Measurements from ENCODE around the gene IQCK.

The IQCK gene

DNA sequence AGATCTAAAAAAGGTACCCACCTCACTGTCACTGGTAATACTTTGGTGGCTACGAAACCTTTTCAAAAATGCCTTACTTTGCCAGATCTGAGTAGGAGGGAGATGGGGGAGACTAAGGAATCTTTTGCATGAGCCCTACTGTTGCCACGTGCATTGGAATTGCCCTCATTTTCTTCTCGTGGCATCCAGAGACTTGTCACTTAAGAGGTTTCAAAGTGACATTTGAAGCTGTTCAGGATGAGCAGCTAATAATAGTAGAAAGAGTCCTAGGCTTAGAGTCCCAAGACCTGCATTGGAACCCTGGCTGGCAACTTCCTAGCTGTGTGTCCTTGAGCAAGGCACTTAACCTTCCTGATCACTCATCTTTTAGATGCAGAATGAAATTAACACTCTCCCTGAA, 123.1 kb downstream of the IQCK start:
- Histone ChIP-seq H3K4me3 (ENCODE audit: low read depth, low read length) (no peak overlapping the region), H3K36me3 (replicated peaks) (no peaks in the 10 kb centered on the region), H3K27ac (no peak overlapping the region), H3K27me3 (replicated peaks) (no peaks in the 10 kb centered on the region)
- TF ChIP-seq, protein P1, sequence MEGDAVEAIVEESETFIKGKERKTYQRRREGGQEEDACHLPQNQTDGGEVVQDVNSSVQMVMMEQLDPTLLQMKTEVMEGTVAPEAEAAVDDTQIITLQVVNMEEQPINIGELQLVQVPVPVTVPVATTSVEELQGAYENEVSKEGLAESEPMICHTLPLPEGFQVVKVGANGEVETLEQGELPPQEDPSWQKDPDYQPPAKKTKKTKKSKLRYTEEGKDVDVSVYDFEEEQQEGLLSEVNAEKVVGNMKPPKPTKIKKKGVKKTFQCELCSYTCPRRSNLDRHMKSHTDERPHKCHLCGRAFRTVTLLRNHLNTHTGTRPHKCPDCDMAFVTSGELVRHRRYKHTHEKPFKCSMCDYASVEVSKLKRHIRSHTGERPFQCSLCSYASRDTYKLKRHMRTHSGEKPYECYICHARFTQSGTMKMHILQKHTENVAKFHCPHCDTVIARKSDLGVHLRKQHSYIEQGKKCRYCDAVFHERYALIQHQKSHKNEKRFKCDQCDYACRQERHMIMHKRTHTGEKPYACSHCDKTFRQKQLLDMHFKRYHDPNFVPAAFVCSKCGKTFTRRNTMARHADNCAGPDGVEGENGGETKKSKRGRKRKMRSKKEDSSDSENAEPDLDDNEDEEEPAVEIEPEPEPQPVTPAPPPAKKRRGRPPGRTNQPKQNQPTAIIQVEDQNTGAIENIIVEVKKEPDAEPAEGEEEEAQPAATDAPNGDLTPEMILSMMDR (IDR thresholded peaks at IDR 0.05; ENCODE audit: low read depth, low read length, missing control alignments) = no peak
- in situ Hi-C loops (cut with HindIII; ENCODE audit: low pct_ligation_motif_present, low sequenced_read_pairs) = no loop called here
- DNase-seq = no peak

DNA sequence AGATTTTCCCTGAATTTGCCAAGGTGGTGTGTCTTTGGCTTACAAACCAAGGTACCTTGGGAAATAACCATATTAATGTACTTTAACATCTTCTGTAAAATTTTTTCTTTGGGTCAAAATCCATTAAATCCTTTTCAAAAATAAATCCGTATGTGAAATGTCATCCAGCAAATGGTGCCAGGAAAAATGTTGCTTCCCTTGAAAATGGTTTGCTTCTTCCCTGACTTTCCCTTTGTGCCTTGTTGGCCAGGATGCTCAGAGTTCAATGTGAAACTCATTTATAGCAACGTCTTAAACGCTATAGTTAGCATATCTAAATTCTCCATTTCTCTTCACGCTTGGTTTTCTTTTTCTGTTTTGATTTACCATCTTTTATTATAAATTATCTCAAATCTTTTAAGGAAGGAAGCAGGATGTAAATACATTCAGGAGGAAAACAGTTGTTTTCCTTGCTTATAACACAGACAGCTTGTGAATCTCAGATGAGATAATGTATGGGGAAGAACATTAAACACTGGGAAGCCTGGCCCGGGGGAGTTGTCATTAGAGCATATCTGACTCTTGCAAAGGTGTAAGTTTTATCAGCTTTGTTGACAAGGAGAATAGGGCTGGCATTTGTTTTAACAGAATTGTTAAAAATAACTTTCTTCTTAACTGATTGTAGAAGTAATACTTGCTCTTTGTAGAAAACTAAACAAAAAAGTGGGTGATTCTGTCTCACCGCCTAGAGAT, 124.5 kb downstream of the IQCK start:
- in situ Hi-C loops (cut with HindIII; ENCODE audit: low pct_ligation_motif_present, low sequenced_read_pairs) = no loop called here

GRCh38 chr16:19843371-19843770, 125.3 kb downstream of the IQCK start:
- no peaks in the 10 kb centered on the region for H3K27me3 ChIP-seq (replicated peaks)
- H3K36me3 ChIP-seq (replicated peaks) = no peaks in the 10 kb centered on the region
- no peak overlapping the region for H3K27ac ChIP-seq
- TF ChIP-seq, protein P1 (IDR thresholded peaks at IDR 0.05; ENCODE audit: low read depth, low read length, missing control alignments) = no peak
- no peak overlapping the region for H3K4me3 ChIP-seq (ENCODE audit: low read depth, low read length)
- in situ Hi-C loops (cut with HindIII; ENCODE audit: low pct_ligation_motif_present, low sequenced_read_pairs) = no loop called here
- no peak for DNase-seq

More for the DNA sequence above, 124.5 kb downstream of the IQCK start:
- TF ChIP-seq, protein P1 (IDR thresholded peaks at IDR 0.05; ENCODE audit: low read depth, low read length, missing control alignments) = no peak
- H3K36me3 ChIP-seq (replicated peaks) = no peaks in the 10 kb centered on the region
- H3K27ac ChIP-seq = no peak overlapping the region
- H3K4me3 ChIP-seq (ENCODE audit: low read depth, low read length) = no peak overlapping the region
- DNase-seq = no peak
- H3K27me3 ChIP-seq (replicated peaks) = no peaks in the 10 kb centered on the region

DNA sequence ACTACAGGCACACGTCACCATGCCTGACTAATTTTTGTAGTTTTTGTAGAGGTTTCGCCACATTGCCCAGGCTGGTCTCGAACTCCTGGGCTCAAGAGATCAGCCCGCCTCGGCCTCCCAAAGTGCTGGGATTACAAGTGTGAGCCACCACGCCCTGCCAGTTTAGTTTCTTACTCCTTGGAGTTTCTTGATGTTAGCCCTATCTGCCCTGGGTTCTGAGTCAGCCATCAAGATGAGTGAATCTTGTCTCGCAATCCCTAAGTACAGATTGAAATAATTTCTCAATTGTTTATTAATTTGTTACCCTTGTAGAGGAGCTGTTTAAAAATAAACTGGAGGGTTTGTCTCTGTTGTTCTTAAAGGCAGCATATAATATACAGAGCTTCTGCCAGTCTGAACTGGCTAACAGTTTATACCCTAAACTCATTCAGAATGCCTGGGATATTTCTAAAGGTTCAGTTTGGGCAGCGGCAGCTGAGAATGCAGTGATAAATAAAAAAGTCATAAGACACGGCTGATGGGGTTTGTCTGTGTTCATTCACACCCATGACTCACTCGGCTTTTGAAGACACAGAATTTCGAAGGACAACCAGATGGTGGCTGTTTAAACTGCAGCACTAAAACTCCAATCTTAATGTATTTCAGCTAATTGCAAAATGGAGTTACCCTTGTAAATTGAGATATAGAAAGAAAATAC, 127.0 kb downstream of the IQCK start:
- TF ChIP-seq, protein P1 (IDR thresholded peaks at IDR 0.05; ENCODE audit: low read depth, low read length, missing control alignments) = no peak
- H3K4me3 ChIP-seq (ENCODE audit: low read depth, low read length) = no peak overlapping the region
- peak overlapping the region; percentile 83 for H3K27ac ChIP-seq
- in situ Hi-C loops (cut with HindIII; ENCODE audit: low pct_ligation_motif_present, low sequenced_read_pairs) = no loop called here
- peak; percentile 85 for DNase-seq
- no peaks in the 10 kb centered on the region for H3K36me3 ChIP-seq (replicated peaks)
- H3K27me3 ChIP-seq (replicated peaks) = no peaks in the 10 kb centered on the region

- no peak for DNase-seq
Measured at GRCh38 chr16:19846436-19846835, 128.4 kb downstream of the IQCK start.

More at GRCh38 chr16:19846436-19846835, 128.4 kb downstream of the IQCK start:
- TF ChIP-seq, protein P1 (IDR thresholded peaks at IDR 0.05; ENCODE audit: low read depth, low read length, missing control alignments) = no peak
- no peak overlapping the region for H3K27ac ChIP-seq
- no peak overlapping the region for H3K4me3 ChIP-seq (ENCODE audit: low read depth, low read length)
- no peaks in the 10 kb centered on the region for H3K36me3 ChIP-seq (replicated peaks)
- H3K27me3 ChIP-seq (replicated peaks) = no peaks in the 10 kb centered on the region
- in situ Hi-C loops (cut with HindIII; ENCODE audit: low pct_ligation_motif_present, low sequenced_read_pairs) = no loop called here
